GM18526 (cell line): ENCODE results near the gene NGDN.

ENCODE experiments used
- POLR2A ChIP-seq: IDR thresholded peaks from 3 replicates; pipeline ENCODE4 v1.6.1; 2011; ENCODE audit not compliant: insufficient read length; ENCODE audit errors: extremely low read depth

NGDN gene, protein sequence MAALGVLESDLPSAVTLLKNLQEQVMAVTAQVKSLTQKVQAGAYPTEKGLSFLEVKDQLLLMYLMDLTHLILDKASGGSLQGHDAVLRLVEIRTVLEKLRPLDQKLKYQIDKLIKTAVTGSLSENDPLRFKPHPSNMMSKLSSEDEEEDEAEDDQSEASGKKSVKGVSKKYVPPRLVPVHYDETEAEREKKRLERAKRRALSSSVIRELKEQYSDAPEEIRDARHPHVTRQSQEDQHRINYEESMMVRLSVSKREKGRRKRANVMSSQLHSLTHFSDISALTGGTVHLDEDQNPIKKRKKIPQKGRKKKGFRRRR

DNA sequence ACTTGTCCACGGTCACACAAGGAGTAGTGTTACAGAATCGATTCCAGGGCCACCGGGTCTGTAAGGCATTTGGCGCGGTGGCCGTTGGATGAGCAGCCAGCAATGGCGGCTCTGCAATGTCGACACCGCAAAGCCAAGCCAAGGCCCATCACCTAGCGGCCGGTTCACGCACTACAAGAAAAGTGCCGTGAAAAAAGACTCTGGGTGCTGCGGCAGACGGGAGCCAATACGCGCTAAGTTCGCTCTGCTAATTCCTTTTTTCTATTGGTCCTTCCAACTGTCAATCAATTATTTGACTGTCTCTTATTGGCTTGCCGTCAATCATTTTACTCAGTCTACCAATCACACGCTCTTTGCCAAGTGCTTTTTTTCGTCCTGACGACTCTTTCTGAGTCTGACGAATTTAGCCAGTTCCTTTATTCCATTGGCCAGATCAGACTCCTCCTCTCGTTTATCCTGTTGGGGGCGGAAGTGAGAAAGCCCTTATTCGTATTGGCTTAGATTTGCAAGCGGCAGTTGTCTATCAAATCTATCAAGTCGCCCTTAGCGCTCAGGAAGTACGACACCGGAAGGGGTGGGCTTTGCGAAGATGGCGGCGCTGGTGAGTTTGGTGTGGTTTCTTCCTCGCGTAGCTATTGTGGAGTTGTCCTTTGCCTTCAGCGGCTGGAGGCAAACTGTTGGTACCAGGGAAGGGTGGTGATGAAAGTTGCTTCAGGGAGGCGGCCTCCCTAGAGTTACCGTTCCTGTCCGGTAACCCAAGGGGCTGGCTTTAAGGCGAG, at the start of gene NGDN:
Gene NGDN, plus strand, starts transcription at position 577 of the 779 bp plus-strand sequence. Its CDS starts 13 bp downstream, at position 590.
- TF ChIP-seq POLR2A, result peak; percentile 60

DNA sequence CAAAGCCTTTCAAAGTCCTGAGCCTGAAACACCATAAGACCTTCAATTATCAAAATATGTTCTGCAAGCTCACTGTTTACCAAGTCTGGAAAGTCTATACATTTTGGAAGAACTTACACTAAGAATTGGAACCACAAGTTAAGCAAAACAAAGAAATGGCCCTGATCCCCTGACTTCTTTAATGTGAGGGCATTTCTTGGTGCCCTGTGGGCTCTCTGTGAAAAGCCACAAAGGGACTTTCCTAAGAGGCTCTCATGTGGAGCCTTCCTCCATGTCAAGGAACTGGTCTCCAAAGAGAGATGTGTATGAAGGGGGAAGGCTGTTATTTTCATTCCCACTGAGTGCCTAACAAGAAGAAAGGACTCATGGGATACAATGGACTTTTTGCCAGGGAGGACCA, 47.9 kb upstream of the NGDN start:
- no peak for TF ChIP-seq POLR2A

DNA sequence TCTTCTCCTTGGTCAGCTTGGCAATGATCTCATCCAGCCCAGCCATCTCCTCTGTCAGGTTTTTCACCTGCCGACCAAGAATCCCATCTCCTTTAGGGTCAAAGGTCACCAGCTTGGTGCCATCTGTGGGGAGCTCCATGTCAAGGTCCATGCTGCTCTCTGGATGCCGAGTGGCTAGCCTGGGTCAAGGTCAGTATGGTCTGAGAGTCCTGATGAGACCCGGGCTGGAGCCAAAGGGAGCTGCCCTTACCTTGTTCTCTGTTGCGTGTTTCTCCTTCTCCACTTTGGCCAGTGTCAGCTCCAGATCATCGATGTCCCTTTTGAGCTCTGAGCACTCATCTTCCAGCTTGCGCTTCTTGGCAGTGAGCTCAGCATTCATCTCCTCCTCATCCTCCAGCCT, 45.8 kb upstream of the NGDN start:
- no peak for TF ChIP-seq POLR2A

DNA sequence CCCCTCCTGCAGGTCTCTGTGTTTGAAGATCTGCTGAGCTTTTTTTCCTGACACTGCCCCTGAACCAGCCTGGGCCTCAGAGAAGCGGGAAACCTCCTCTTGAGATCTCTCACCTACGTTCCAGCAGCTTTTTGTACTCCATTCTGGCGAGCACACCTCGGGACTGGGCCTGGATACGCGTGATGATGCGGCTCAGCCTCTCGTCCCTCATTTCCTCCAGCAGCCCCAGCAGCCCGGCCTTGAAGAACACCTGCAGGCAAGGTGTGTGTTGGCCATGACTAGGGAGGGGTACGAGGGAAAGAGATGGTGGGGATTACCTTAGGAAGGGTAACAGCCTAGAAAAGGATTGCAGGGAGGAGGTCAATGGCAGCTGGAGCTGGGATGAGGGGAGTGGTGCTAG, 44.3 kb upstream of the NGDN start:
- TF ChIP-seq POLR2A, result no peak

DNA sequence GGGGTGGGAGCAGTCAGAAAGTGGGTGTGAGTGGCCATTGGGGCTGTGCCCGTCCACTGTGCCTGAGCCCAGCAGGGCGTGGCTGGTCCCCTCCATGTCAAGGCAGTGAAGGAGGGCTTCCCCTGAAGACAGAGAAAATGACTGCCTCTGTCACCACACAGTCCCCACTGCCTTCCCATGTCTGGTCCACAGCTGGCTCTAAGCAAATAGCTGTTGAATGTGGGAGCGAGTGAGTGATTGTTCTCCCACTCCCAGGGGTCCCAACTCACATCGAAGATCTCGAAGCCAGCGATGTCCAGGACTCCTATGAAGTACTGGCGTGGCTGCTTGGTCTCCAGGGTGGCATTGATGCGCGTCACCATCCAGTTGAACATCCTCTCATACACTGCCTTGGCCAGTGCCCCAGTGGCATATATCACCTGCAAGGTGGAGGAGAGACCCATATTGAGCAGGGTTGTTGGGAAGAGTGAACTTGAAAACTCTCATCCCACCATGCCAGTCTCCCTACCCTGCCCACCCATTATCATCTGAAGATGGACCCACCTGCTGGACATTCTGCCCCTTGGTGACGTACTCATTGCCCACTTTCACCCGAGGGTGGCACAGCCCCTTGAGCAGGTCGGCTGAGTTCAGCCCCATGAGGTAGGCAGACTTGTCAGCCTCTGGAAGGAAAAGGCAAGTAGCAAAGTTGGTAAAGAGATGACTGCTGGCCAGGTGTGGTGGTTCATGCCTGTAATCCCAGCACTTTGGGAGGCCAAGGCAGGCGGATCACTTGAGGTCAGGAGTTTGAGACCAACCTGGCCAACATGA, 40.6 kb upstream of the NGDN start:
- no peak for TF ChIP-seq POLR2A

DNA sequence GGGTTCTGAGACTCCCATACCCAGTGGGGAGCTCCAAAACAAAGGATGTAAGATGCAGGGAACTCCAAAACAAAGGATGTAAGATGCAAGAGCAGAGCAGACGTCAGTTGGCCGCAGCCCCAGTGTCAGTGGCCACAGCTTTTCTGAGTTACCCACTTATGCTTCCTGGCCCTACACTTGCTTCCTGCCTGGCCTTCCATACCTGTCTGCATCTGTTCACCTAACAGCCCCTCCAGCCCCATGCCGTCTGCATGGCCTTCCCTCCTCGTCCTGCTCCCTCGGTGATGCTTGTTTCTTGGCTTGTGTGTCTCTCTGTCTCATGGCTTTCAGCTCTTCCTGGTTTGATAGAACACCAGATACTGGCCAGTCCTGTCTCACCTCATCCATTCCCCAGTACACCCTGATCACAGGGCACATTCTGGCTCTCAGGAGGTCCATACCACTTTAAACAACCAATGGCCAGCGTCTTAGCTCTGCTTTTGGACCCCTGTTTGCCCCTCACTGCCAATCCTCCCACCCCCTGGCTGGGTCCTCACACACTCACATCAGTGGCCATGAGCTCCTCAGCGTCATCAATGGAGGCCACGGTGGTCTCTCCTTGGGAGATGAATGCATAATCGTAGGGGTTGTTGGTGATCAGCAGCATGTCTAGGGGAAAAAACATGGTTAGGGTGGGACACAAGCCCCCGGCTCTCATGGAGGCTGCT, 39.3 kb upstream of the NGDN start:
- no peak for TF ChIP-seq POLR2A

DNA sequence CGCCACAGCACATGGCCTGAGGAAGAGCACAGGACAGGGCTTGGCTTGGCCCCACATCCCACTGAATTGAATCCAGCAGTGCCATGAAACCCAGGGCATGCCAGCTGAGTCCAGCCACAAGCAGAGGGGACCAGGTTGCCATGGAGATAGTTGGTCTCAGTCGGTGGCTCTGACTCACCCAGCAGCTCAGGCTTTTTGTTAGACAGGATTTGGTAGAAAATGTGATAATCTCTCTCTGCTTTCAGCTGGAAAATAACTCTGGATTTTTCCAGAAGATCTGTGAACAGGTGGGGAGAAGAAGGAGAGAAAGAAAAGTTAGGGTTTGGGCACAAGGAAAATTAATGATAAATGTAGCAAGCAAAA, 38.8 kb upstream of the NGDN start:
- no peak for TF ChIP-seq POLR2A

DNA sequence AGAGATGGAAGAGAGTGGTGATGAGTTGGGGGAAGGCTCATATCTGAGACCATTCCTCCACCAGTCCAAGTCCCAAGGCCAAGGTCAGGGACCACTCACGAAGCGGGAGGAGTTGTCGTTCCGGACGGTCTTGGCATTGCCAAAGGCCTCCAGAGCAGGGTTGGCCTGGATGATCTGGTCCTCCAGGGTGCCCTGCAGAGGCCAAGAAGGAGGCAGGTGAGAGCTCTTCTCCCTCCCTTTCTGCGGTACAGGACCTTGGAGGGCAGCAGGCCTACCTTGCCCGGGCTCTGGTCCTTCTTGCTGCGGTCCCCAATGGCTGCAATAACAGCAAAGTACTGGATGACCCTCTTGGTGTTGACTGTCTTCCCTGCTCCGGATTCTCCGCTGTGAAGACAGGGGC, 38.0 kb upstream of the NGDN start:
- TF ChIP-seq POLR2A, result no peak

DNA sequence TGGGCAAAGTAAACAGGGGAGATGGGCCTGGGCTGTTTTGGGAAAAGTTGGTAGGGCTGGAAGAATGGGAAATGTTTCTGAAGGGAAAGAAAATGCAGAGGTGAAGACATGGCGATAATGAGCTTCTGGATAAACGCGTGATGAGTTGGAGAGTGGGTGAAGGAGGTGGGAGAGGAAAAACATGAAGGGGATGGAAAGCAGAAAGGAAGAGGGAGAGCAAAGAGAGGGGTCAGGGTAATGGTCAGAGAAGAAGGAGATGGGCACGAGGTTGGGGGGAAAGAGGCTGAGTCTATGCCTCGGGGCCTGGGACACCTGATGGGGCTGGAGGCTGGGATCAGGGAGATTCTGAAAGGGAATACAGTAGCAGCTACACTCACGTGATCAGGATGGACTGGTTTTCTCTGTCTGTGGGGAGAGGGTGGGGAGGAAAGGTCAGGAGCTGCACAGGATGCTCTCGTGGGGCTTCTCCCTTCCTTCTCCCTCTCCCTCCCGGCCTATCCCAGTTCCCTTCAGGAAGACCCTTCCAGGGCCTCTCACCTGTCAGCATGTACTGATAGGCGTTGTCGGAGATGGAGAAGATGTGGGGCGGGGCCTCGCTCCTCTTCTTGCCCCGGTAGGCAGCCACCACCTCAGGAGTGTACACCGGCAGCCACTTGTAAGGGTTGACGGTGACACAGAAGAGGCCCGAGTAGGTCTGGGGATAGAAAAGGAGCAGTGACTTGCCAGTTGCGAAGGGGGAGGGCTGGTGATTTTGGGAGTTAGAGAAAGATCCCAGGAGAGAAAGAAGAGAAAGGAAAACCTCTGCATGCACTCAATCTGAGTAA, 37.2 kb upstream of the NGDN start:
- TF ChIP-seq POLR2A, result no peak

DNA sequence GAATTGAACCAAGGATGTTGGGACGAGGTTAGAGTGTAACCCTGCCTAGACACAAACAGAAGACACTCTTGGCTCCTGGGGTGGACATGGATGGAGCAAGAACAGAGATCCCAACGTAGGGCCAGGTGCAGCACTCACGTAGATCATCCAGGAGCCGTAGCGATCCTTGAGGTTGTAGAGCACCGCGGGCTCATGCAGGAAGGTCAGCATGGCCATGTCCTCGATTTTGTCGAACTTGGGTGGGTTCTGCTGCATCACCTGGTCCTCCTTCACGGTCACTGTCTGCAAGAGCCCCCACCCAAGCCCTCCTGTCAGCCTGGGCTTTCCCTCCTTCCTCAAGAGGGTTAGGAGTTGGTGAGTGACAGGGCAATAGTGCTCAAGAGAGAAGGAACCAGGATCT, 36.6 kb upstream of the NGDN start:
- TF ChIP-seq POLR2A, result no peak

DNA sequence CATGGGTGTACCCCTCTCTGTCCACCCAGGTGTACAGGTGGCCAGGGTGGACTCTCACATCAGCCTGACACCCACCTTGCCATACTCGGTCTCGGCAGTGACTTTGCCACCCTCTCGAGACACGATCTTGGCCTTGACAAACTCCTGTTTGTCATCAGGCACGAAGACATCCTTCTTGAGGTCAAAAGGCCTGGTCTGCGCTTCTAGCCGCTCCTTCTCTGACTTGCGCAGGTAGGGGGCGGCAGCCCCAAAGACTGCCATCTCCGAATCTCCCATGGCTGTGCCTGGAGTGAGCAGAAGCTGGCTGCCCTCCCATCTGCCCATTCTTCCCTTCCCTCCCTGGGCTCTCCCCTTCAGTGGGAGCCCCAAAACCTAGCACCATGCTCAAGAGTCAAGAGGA, 36.0 kb upstream of the NGDN start:
- TF ChIP-seq POLR2A, result no peak

DNA sequence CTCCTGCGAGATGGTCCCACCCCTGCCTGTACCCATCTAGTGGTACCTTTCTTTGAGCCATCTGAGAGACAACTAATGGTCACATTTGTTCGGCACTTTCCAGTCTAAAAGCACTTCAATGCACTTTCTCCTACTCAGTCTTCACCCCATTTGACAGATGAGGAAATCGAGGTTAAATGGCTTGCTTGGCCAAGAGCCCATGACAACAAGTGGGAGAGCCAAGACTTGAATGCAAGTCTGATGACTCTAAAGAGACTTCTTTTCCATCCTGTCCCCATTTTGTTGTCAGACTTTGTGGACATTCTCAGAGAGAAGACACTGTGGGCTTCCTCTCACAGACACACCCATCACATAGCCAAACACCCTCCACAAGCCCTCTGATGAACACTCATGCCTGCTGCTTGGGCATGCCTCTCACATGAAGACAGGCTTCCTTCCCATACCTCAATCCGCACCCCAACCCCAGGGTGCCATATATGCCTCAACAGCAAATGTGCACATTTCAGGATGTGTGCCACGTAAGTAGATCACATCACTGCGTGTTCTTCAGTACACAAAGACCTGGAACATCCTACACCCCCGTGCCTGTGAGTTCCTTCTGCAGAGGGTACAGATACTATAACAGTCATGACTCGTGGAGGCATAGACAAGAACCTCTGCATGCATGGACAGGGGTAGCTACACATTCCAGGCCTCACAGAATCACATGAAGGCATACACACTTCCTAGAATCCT, 34.8 kb upstream of the NGDN start:
- TF ChIP-seq POLR2A, result no peak

DNA sequence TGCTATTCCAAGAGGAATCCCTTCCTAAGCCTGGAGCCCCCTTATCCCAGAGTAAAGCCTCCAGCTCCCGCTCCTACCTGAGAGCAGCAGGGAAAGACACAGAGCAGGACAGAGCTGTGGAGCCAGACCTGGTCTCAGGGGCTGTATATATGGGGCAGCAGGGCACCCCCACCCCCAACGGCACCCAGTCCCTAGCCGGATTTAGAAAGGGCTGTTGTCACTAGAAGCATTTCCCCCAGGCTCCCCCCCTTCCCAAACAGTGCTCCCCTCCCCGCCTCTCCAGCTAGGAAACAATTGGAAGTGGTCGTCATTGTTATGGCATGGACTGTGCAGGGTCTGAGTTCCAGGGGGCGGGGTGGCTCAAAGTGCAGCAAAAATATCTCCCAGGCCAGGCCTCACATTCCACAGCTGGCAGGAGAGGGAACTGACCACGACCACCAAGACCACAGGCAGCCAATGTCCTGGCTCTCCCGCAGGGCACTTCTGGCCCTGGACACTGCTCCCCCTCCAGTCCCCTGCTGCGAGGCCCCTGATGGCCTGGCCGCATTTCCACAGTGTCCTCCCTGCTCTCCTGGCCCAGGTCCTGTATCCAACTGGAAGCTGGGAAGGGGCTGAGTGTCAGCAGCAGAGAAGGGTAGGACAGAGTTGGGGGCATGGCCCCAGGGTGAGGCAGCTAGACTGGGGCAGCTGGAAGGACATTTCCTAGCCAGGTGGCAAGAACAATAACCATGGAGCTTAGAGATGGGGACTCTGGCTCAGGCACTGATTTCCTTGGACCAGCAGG, 33.8 kb upstream of the NGDN start, which contains the start of gene MYH7:
Gene MYH7, minus strand, starts transcription at position 118 of the 784 bp plus-strand sequence. CDS start 1,928 bp downstream, outside the sequence.
- no peak for TF ChIP-seq POLR2A
